IPS DF 4.7 (cell line): ENCODE results near the gene AHSP.
"Not testable (repeated sequence)": the region's sequence is repeated elsewhere in the genome, so short reads cannot be mapped to it uniquely, and the experiment has no call there.

Experiments used
- DNase-seq: peaks from one replicate; pipeline ENCODE4 v3.0.0-alpha.2; 2013; ENCODE audit warnings: low spot score; ENCODE audit errors: extremely low read depth

The AHSP gene

GRCh38 chr16:31527734-31528274 is at the start of gene AHSP:
Gene AHSP (plus strand): TSS chr16:31527900. CDS start chr16:31528140, 240 bp downstream.
- DNase-seq, result no peak

GRCh38 chr16:31478956-31479355 is 48.7 kb upstream of the AHSP start:
- DNase-seq, result no peak

- no peak for DNase-seq
These were observed 47.9 kb upstream of the AHSP start for GRCh38 chr16:31479751-31480150.

- DNase-seq, result no peak
These were observed 46.7 kb upstream of the AHSP start for GRCh38 chr16:31480851-31481536.

- DNase-seq, result no peak
These were observed 44.6 kb upstream of the AHSP start, which contains the start of gene SLC5A2 for GRCh38 chr16:31483081-31483480. Gene SLC5A2 (plus strand): TSS chr16:31483123. CDS start chr16:31483137, 14 bp downstream.

GRCh38 chr16:31484048-31484447 is 43.7 kb upstream of the AHSP start:
- not testable (repeated sequence) for DNase-seq

GRCh38 chr16:31484491-31485171 is 43.1 kb upstream of the AHSP start:
- DNase-seq, result no peak

- no peak for DNase-seq
These were observed 42.1 kb upstream of the AHSP start for GRCh38 chr16:31485571-31485970.

- DNase-seq, result no peak
These were observed 41.7 kb upstream of the AHSP start for GRCh38 chr16:31486045-31486444.

GRCh38 chr16:31487071-31487719 is 40.5 kb upstream of the AHSP start:
- no peak for DNase-seq

GRCh38 chr16:31487720-31488467 is 39.8 kb upstream of the AHSP start:
- DNase-seq, result no peak

- no peak for DNase-seq
These were observed 39.0 kb upstream of the AHSP start for GRCh38 chr16:31488468-31489297.

- no peak for DNase-seq
These were observed 38.5 kb upstream of the AHSP start for GRCh38 chr16:31489298-31489564.

- DNase-seq, result no peak
These were observed 37.8 kb upstream of the AHSP start for GRCh38 chr16:31489616-31490584.

- no peak for DNase-seq
These were observed 35.8 kb upstream of the AHSP start for GRCh38 chr16:31491778-31492418.

- no peak for DNase-seq
These were observed 34.1 kb upstream of the AHSP start for GRCh38 chr16:31493506-31494125.

- DNase-seq, result no peak
These were observed 31.0 kb upstream of the AHSP start for GRCh38 chr16:31496670-31497069.

GRCh38 chr16:31498493-31498892 is 29.2 kb upstream of the AHSP start:
- DNase-seq, result no peak

GRCh38 chr16:31499928-31500327 is 27.8 kb upstream of the AHSP start:
- no peak for DNase-seq
